ENCODE data around the gene CFAP61.

Gene CFAP61

DNA sequence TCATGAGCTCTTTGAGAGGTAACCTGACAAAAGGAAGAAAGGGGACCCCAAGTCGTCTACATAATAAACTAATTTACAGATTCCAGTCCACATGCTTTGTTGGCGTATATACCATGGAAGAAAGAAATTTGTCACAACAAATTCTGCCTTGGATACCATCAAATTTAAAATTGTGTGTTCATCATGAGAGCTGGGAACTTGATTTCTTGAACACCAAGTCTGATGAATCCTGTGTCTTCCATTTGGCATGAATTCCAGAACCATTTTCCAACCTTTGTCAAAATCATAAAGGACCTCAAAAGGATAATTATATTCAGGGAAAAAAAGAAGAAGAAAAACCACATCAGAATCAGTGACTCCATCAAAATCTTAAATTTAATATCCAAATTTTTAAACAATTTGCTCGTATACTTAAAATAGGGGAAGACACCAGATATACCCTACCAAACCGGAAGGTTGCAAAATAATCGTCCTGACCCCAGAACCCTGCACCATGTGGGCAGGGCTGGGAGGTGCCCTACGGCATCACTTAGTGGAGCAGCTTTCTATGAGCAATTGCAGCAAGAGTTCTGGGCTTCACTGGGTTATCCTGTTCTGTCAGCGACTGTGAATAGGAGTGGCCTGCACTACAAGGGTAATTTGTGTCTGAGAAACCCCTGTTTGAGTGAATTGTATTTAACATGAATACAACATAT, 241.5 kb downstream of the CFAP61 start:
- DNase-seq (ENCODE audit: low spot score in 2 of 2) = no peak
- H3K4me3 ChIP-seq = no peak overlapping the region
- H3K27me3 ChIP-seq (ENCODE audit: low read depth) = no peaks in the 10 kb centered on the region
- no peaks in the 10 kb centered on the region for H3K36me3 ChIP-seq (replicated peaks)
- in situ Hi-C loops (cut with MboI; ENCODE audit: low sequenced_read_pairs) = no loop called here
- no peaks in the 10 kb centered on the region for H3K4me1 ChIP-seq
- no peaks in the 10 kb centered on the region for H3K9me3 ChIP-seq

DNA sequence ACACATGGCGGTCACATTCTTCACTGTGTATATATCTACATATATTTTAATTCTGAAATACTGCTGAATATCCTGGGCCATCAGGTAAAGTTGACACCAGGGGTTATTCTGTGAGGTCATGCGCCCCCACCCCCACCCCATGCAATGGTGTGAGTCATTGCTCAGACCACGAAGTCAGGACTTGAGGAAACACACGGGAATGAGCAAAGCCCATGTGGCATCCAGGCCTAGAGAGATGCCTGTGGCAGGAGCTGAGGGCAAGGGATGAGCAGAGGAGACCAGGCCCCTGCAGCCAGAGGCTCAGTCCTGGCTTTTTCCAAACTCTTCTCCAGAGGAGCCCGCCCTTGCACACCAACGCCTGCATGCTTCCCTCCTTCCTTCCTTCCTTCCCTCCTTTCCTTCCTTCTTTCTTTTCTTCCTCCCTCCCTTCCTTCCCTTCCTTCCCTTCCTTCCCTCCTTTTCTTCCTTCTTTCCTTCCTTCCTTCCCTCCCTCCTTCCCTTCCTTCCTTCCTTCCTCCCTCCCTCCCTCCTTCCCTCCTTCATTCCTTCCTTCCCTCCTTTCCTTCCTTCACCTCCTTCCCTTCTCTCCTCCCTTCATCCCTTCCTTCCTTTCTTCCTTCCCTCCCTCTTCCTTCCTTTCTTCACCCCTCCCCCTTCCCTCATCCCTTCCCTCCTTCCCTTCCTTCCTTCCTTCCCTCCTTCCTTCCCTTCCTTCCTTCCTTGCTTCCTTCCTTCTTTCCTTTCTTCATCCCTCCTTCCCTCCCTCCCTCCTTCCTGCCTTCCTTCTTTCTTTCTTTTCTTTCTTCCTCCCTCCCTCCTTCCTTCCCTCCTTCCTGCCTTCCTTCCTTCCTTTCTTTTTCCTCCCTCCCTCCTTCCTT, 243.5 kb downstream of the CFAP61 start:
- DNase-seq (ENCODE audit: low spot score in 2 of 2) = no peak
- Histone ChIP-seq H3K4me3 (no peak overlapping the region), H3K9me3 (no peaks in the 10 kb centered on the region), H3K4me1 (no peaks in the 10 kb centered on the region), H3K27me3 (ENCODE audit: low read depth) (no peaks in the 10 kb centered on the region), H3K36me3 (replicated peaks) (no peaks in the 10 kb centered on the region)
- in situ Hi-C loops (cut with MboI; ENCODE audit: low sequenced_read_pairs) = no loop called here

DNA sequence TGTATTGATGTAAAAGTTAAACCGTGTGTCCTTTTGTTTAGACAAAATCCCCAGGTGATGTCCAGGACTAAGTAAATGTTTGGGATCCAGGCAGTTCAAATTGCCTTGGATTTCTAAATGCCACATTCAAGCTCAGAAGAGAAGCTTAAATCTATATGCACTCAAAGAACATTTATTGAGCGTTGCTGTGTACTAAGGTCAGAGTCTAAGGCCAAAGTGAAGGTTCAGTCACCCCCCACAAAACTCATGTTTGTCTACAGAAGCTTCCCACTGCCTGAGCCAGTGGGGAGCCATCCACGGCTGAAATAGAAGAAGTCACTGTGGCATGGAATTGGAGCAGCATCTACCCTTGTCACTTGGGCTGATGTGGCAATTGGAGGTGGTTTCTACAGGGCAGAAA, 244.8 kb downstream of the CFAP61 start:
- Histone ChIP-seq H3K9me3 (no peaks in the 10 kb centered on the region), H3K27me3 (ENCODE audit: low read depth) (no peaks in the 10 kb centered on the region), H3K4me3 (no peak overlapping the region), H3K4me1 (no peaks in the 10 kb centered on the region), H3K36me3 (replicated peaks) (no peaks in the 10 kb centered on the region)
- in situ Hi-C loops (cut with MboI; ENCODE audit: low sequenced_read_pairs) = no loop called here
- no peak for DNase-seq (ENCODE audit: low spot score in 2 of 2)

DNA sequence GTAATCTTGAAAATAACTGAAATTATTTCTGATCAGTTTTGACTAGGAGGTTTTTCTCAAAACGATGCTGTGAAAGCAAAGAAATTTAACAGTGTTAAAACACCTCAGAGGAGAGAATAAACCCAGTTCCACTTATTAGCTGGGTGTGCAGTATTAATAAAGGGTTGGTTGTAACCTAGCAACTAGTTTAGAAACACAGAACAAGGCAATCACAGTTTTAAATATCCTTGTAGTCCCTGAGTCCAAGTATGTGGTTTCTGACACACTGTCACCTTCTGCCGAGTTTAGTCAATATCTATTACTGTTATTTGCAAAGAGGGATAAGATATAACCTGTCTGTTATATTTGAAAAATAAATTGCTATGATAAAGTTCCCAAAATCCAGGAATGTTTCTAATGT, 245.4 kb downstream of the CFAP61 start:
- in situ Hi-C loops (cut with MboI; ENCODE audit: low sequenced_read_pairs) = no loop called here
- no peaks in the 10 kb centered on the region for H3K27me3 ChIP-seq (ENCODE audit: low read depth)
- H3K4me3 ChIP-seq = no peak overlapping the region
- no peaks in the 10 kb centered on the region for H3K36me3 ChIP-seq (replicated peaks)
- no peak for DNase-seq (ENCODE audit: low spot score in 2 of 2)
- H3K4me1 ChIP-seq = no peaks in the 10 kb centered on the region
- H3K9me3 ChIP-seq = no peaks in the 10 kb centered on the region

DNA sequence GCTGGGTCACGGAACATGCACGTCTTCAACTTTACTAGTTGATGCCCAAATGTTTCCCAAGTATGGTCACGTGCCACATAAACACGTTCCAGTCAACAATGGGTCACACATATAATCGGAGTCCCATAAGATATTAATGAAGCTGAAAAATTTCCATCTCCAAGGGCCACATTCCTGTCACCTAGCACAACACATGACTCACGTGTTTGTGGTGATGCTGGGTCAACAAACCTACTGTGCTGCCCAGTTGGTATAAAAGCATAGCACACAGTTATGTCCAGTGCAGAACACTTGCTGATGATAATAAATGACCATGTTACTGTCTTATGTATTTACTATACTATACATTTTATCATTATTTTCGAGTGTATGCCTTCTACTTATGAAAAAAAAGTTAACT, 247.6 kb downstream of the CFAP61 start:
- H3K9me3 ChIP-seq = no peaks in the 10 kb centered on the region
- in situ Hi-C loops (cut with MboI; ENCODE audit: low sequenced_read_pairs) = no loop called here
- no peak for DNase-seq (ENCODE audit: low spot score in 2 of 2)
- H3K4me3 ChIP-seq = no peak overlapping the region
- H3K4me1 ChIP-seq = no peaks in the 10 kb centered on the region
- no peaks in the 10 kb centered on the region for H3K36me3 ChIP-seq (replicated peaks)
- H3K27me3 ChIP-seq (ENCODE audit: low read depth) = no peaks in the 10 kb centered on the region

DNA sequence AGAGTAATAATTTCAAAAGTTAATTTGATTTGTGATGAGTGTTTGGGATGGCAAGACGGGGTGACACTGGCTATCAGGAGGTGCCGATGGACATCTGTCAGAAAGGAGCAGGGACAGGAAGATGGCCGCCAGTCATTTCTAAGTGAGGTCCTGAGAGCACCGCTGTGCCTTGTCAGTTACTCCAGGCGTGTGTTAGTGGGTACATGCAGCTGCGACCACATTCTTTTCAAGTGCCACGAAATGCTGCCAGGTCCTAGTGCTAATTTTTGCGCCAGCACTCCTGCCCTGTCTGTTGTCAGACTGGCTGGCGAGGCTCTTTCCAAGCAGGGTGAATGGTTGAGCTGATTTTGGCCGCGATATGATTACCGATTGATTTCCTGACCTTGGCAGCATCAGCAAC, 251.0 kb downstream of the CFAP61 start:
- H3K4me1 ChIP-seq = no peaks in the 10 kb centered on the region
- H3K36me3 ChIP-seq (replicated peaks) = no peaks in the 10 kb centered on the region
- no peak overlapping the region for H3K4me3 ChIP-seq
- DNase-seq (ENCODE audit: low spot score in 2 of 2) = no peak
- in situ Hi-C loops (cut with MboI; ENCODE audit: low sequenced_read_pairs) = no loop called here
- H3K9me3 ChIP-seq = no peaks in the 10 kb centered on the region
- H3K27me3 ChIP-seq (ENCODE audit: low read depth) = 0 out of 2 replicates have a peak, but pooled peaks cover 2% of the 10 kb centered on the region

DNA sequence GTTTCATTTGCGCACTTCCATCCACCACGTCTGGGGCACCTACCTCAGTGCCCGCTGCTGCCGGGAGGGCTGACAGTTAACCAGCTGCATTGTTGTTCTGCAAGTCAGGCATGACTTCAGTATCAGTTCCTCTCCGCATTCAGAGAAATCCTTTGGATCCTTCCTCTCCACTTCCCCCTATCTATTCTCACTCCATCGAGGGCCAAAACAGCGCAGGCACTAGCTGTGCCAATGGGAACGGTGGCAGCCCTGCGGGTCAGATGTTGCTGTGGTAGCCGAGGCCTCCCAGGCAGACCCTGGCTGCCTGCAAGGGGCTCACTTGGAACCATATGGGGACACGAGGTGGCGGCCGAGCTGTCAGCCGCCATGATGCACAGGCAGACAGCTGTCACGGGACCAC, 251.4 kb downstream of the CFAP61 start:
- Histone ChIP-seq H3K4me3 (no peak overlapping the region), H3K36me3 (replicated peaks) (no peaks in the 10 kb centered on the region), H3K4me1 (no peaks in the 10 kb centered on the region), H3K27me3 (ENCODE audit: low read depth) (peaks cover 2% of the 10 kb centered on the region; the same call in 1 of the 2 replicates), H3K9me3 (no peaks in the 10 kb centered on the region)
- DNase-seq (ENCODE audit: low spot score in 2 of 2) = no peak
- in situ Hi-C loops (cut with MboI; ENCODE audit: low sequenced_read_pairs) = no loop called here

DNA sequence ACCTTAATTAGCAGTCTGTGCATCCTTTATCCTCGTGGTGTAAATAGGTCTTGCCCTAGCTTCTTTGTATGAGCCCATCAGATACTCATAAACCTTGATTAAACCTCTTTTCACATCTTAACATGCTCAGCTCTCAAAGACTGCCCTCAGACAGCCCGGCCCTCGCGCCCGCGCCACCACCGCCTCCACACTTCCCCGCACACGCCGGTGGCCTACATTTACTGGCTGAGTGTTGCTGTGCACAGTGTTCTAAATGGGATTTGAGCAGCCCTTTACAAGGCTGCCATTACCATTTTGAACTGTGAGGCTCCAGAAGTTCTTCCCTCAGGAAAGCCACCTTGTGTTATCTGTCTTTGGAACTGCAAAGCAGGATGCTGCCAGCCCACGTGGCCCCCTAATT, 252.6 kb downstream of the CFAP61 start:
- in situ Hi-C loops (cut with MboI; ENCODE audit: low sequenced_read_pairs) = no loop called here
- Histone ChIP-seq H3K36me3 (replicated peaks) (no peaks in the 10 kb centered on the region), H3K4me1 (no peaks in the 10 kb centered on the region), H3K4me3 (no peak overlapping the region), H3K27me3 (ENCODE audit: low read depth) (peaks cover 2% of the 10 kb centered on the region; the same call in 1 of the 2 replicates), H3K9me3 (no peaks in the 10 kb centered on the region)
- DNase-seq (ENCODE audit: low spot score in 2 of 2) = no peak

DNA sequence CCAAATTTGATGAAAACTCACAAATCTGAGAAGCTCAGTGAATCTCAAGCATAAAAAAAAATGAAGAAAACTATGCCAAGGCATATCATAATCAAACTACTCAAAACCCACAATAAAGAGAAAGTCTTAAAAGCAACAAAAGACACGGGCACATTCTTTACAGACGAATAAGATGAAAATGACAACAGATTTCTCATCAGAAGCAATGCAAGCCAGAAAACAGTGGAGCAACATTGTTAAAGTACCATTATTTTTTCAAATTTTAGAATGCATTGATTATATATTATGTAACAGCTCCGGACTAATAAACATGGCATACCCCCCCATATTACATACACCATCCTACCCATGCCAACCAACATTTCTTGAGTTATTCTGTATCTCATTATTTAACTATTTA, 260.2 kb downstream of the CFAP61 start:
- H3K36me3 ChIP-seq (replicated peaks) = no peaks in the 10 kb centered on the region
- no peaks in the 10 kb centered on the region for H3K9me3 ChIP-seq
- no peak for DNase-seq (ENCODE audit: low spot score in 2 of 2)
- in situ Hi-C loops (cut with MboI; ENCODE audit: low sequenced_read_pairs) = no loop called here
- no peaks in the 10 kb centered on the region for H3K4me1 ChIP-seq
- H3K4me3 ChIP-seq = no peak overlapping the region
- no peaks in the 10 kb centered on the region; the same call in 1 of the 2 replicates for H3K27me3 ChIP-seq (ENCODE audit: low read depth)

DNA sequence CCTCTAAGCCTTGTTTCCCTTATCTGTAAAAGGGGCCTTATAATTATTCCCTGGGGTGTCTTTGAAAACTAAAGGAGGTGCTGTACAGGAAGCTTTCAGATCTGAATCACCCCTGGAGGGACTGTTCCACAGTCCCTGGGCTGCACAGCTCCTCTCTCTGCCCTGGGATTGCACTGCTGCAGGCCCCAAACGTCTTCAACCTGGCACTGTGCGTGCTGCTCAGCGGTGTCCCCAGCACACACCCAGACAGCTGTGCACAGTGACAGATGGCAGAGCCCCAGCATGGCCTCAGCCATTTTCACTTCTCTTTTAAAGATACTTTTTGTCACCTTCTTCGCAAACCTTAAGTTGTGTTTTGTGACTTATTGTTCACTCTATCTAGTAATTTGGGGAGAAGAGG, 264.9 kb downstream of the CFAP61 start:
- Histone ChIP-seq H3K9me3 (no peaks in the 10 kb centered on the region), H3K4me1 (no peaks in the 10 kb centered on the region), H3K4me3 (no peak overlapping the region), H3K27me3 (ENCODE audit: low read depth) (no peaks in the 10 kb centered on the region), H3K36me3 (replicated peaks) (no peaks in the 10 kb centered on the region)
- in situ Hi-C loops (cut with MboI; ENCODE audit: low sequenced_read_pairs) = no loop called here
- DNase-seq (ENCODE audit: low spot score in 2 of 2) = no peak

DNA sequence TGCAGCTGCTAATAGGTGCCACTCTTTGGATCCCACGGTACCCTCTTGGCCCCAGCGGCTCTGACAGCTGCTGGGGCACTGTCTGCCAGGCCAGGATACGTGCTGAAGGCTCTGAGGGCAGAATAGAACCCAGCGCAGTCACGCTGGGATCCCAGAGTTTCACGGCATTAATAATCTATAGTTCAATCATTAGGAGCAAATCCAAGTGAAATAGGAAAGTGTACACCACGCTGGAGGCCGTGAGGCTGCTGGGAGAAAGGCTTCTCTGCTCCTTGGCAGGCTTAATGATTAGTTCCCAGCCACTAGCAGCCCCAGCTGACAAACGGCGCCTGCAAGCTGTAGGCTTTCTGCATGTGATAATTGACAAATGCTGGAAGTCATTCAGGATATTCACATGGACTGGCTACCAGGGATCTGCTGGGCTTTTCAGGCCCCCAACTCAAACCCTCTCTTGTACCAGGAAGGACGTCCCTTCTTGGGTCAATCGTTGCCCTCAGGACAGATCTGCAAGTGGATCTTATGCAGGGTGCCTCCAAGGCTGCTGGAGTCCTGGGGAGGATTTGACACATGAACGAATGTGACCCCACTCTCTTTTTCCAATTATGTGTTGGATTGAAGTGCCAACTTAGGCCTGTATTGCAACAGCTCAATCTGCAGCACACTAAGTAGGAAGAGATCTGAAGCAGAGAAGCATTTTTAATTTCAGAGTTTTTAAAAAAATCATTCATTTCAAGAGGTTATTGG, 265.5 kb downstream of the CFAP61 start:
- H3K9me3 ChIP-seq = no peaks in the 10 kb centered on the region
- in situ Hi-C loops (cut with MboI; ENCODE audit: low sequenced_read_pairs) = no loop called here
- no peaks in the 10 kb centered on the region for H3K27me3 ChIP-seq (ENCODE audit: low read depth)
- H3K4me3 ChIP-seq = no peak overlapping the region
- H3K4me1 ChIP-seq = no peaks in the 10 kb centered on the region
- no peaks in the 10 kb centered on the region for H3K36me3 ChIP-seq (replicated peaks)
- no peak for DNase-seq (ENCODE audit: low spot score in 2 of 2)

DNA sequence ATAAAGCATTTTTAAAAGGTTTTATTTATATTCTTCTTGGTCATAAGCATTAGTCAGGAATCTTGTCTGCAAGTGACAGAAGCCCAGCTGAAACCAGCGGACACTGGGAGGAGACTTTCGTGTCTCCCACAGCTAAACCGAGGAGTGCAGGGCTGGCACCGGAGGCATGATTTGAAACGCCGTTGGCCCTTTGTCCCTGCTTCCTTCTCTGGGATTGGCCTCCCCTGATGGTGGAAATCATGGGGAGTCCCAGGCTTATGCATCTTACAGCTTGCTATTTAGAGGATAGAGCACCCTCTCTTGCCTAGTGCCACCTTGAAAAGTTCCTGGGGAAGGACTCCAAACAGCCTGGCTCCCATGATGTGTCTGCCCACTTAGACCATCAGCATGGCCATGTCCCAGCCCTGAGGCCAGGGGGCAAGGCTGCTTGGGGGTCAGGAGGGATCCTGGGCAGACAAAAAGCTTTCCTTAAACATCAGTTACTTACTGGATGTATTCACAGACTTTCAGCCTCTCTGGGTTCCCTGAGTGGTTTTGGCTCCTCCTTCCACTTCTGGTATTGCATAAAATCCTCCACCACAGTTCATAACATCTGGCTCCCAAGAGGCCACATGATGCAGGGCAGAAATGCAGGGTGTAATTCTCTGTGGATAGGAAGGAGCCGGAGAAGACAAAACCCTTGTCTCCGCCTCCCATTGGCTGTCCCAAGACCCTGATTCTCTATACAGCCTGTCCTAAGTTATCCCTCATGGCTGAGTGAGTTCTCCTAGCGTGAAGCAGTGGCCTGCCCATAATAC, 266.2 kb downstream of the CFAP61 start:
- no peaks in the 10 kb centered on the region for H3K27me3 ChIP-seq (ENCODE audit: low read depth)
- DNase-seq (ENCODE audit: low spot score in 2 of 2) = no peak
- in situ Hi-C loops (cut with MboI; ENCODE audit: low sequenced_read_pairs) = no loop called here
- H3K4me1 ChIP-seq = no peaks in the 10 kb centered on the region
- H3K36me3 ChIP-seq (replicated peaks) = no peaks in the 10 kb centered on the region
- no peak overlapping the region for H3K4me3 ChIP-seq
- no peaks in the 10 kb centered on the region for H3K9me3 ChIP-seq

DNA sequence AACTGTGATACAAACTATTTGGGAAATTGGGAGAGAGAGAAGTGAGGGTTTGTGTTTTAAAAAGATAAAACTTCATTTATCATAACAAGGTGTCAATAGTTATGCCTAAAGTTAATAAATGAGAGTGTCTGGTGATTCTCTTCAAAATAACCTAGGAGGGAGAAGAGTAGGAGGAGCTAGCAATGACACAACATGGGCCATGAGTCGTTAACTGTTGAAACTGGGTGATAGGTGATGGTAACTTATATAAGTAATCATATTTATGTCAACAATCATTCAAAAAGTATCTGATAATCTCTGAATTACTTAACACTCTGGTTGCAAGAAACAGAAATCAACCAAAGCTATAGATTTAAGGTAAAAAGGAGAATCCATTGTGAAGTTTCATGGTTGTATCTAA, 268.8 kb downstream of the CFAP61 start:
- in situ Hi-C loops (cut with MboI; ENCODE audit: low sequenced_read_pairs) = no loop called here
- H3K27me3 ChIP-seq (ENCODE audit: low read depth) = no peaks in the 10 kb centered on the region
- H3K4me3 ChIP-seq = no peak overlapping the region
- H3K4me1 ChIP-seq = no peaks in the 10 kb centered on the region
- H3K36me3 ChIP-seq (replicated peaks) = no peaks in the 10 kb centered on the region
- H3K9me3 ChIP-seq = no peaks in the 10 kb centered on the region
- DNase-seq (ENCODE audit: low spot score in 2 of 2) = no peak
